Kidney tubule cell (primary cell): ENCODE data around the gene NOL4L.
A peak's percentile ranks its signal among the peaks of the same experiment; 100 is the strongest.

Source experiments
- DNase-seq: peaks from one replicate; pipeline ENCODE4 v3.0.0-alpha.2; 2018; ENCODE audit warnings: low spot score

The NOL4L gene, protein sequence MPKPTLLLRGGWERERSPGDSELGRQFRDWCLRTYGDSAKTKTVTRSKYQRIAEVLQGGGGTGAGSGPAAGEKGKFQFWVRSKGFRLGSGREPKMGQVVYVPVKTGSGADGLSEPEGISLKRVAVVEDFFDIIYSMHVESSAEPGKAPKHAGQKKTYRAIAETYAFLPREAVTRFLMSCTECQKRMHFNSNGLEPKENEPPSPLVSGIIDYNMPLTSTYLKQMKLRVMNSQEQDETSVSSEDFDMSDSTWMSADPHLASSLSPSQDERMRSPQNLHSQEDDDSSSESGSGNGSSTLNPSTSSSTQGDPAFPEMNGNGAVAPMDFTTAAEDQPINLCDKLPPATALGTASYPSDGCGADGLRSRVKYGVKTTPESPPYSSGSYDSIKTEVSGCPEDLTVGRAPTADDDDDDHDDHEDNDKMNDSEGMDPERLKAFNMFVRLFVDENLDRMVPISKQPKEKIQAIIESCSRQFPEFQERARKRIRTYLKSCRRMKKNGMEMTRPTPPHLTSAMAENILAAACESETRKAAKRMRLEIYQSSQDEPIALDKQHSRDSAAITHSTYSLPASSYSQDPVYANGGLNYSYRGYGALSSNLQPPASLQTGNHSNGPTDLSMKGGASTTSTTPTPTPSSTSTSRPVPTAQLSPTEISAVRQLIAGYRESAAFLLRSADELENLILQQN

DNA sequence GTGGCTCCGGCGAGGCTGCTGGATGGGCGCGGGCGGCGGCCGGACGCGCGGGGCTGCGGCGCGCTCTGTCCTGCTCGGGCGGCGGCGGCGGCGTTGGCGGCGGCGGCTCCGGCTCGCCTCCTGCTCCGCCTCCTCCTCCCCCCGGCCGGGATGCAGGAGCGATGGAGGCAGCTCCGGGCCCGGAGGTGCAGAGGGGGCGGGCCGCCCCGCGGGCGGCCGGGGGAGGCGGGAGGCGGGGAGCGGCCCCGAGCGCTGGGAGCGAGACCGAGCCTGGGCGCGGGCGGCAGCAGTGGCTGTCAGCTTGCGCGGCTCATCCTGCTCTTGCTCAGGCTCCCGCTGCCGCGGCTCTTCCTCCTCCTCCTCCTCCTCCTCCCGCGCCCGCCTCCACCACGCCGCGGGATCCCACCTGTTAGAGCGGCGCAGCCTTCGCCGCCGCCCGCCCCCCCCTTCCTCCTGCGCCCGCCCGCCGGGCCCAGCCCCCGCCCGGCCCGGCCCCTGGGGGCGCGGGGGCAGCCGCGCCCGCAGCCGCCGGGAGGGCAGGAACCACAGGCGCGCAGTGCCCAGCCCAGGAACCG is at the start of gene NOL4L:
TSS of gene NOL4L (minus strand) at position 323 of the 575 bp plus-strand sequence. CDS start 443 bp downstream, outside the sequence.
- peak; percentile 25 for DNase-seq

DNA sequence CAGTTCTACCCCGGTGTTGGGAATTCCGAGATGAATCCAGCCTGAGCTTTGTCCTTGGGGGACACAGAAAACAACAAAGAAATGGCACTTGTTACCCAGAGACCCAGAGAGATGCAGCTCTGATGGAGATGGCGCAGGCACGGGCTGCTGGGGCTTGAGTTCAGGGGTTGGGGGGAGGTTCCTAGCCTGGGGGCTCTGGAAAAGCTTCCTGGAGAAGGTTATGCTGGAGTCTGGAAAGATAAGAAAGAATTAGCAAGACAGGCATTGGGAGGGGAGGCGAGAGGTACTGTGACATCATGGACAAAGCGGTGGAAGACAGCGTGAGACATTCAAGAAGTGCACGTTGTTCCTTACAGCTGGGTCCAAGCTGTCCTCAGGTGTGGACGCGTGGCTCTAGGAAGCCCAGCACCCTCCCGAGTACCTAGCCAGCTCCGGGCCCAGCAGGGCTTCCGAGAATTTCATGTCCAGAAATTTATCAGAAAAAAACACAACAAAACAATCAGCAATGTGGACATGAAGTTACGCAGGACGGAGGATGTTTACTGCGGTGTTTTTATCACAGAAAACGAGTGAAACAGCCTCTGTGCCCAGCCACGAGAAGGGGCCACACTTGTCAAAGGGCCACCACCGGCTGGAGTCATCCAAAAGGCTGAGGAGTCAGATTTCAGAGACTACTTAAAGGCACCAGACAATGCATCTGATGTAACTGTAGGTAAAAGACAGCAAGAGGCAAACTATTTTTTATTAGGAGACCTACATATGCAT is 49.1 kb upstream of the NOL4L start:
- no peak for DNase-seq

DNA sequence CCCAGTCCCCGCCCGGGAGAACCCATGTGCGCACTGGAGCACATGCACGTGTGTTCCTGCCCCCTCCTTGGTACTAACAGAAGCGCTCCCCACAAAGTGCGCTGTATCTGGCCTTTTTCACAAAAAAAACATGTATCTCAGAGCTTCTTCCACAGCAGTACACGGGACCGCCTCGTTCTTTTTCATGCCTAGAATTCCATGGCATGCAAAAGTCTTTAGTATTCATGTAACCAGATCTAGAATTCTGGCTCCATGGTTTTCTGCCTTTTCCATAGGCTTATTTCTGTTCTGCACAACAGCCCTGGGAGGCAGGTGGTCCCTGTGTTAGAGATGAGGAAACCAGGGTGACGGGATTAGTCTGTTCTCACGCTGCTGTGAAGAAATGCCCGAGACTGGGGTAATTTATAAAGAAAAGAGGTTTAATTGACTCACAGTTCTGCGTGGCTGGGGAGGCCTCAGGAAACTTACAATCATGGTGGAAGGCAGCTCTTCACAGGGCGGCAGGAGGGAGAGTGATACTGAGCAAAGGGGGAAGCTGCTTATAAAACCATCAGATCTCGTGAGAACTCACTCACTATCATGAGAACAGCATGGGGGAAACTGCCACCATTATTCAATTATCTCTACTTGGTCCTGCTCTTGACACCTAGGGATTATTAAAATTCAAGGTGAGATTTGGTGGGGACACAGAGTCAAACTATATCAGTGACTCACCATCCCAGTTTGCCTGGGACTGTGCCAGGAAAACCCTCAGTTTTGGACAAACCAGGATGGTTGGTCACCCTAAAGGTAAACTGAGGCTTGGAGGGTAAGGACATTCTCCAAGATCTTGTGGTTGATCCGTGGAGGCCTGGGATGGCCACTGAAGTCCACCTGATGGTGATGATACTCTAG is 47.6 kb upstream of the NOL4L start:
- no peak for DNase-seq

DNA sequence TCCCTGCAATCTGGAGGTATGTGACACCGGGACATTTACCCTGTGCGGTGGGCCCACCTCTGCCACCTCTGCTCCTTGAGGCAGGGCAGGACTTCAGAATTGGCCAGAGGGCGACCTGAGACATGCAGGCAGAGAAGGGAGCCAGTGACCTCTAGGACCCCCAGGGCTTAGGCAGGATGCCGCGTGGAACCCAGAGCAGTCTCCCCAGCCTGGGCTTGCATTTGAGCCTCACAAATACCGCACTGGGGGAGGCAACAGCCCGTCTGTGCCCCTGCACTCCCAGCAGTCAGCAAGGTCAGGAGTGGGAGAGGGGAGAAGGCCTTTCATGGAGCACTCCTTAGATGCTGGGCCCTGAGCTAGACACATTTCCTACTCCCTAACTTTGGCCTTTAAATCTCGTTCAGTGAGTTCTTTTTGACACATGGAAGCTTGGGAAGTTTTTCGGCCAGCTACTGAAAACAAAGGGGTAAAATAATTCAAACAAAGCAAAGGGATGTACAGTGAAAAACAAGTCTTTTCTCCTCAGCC is 46.9 kb upstream of the NOL4L start:
- DNase-seq: no peak

DNA sequence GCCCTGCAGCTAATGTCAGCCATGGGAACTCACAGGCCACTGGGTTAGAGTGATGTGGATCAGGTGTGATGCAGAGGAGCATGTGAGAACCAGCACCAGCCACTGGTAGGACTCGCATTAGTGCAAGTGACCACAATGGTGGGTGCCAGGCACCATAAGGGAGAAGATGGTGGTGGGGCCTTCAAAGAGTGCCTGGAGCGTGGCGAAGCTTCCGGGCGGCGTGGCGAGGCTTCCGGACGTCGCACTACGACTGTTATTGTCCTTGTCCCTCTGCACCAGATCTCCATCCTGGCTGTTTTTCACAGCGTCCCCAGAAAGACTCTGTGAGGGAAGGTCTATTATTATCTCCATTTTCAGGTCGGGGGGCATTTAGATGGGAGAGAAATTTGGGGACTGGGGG is 44.7 kb upstream of the NOL4L start:
- no peak for DNase-seq

DNA sequence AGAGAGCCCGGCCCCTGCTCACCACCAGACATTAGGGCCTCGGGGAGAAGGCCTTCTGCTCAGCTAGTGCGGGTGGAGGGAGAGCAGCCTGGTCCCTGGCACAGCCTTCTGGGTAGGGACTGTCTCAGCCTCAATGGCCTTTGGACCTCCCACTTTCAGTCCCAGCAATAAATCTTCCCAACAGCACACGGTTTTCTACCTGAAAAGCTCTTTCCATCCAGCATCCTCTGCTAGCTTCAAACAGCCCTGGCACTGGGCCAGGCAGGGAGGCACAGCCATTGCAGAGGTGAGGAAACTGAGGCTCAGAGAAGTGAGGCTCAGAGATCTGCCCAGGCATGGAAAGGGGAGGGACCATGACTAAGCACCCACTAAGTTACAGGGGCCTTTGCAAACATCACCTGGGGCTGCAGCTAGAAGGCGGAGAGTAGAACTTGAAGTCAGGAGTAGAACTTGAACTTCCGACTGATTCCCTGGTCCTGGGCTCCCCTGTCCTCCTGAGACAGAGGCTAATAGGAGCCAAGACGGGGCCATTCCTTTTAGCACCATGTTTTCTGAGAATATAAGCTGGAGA is 43.9 kb upstream of the NOL4L start:
- no peak for DNase-seq

DNA sequence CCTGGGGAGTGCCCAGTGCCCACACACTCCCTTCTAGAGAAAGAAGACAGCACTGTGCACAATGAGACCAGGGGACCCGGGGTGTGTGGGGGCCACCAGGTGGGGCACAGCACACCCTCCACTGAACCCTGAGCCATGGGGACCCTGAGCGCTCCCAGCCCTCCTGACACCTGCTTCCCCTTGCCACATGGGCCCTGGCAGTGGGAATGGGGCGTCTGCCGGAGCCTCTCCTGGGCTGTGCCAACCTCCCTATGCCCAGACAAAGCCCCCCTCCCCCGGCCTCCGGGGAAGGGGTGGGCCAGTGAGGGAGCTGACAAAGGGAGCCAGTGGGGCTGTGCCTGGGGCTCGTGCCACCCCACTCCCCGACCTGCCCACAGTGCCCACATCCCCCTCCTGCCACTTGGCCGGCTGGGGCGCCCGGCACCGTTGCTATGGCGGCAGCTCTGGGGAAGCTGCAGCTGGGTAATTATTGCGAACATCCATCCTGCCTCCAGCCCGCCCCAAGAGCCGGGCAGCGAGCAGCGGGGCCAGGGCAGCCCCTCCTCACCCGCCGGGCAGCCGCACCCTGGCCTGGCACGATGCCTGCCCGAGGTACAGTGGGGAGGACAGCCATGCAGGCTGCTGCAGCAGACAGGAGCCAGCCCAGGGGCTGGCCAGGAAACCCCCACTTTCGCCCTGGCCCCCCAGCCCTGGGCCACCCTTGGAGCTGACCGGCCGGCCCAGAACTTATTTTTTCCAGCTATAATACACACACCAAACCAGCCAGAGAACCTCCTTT is 41.9 kb upstream of the NOL4L start:
- DNase-seq: no peak

DNA sequence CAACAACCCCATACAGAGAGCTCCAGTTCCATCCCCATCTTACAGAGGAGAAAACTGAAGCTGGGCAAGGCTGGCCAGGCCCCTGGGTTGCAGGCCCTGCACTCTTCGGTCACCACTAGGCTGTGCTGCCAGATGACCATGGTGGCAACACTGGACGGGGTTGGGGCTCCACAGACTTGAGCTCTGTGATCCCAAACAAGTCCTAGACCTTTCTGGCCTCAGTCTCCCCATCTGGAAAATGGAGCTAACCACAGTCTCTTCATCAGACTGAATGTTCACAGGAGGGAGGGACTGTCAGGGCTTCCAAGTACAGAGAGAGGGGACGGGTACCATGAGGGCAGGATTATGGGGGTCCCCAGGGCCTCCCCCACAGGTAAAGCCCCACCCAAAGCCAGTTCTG is 41.3 kb upstream of the NOL4L start:
- DNase-seq: no peak

DNA sequence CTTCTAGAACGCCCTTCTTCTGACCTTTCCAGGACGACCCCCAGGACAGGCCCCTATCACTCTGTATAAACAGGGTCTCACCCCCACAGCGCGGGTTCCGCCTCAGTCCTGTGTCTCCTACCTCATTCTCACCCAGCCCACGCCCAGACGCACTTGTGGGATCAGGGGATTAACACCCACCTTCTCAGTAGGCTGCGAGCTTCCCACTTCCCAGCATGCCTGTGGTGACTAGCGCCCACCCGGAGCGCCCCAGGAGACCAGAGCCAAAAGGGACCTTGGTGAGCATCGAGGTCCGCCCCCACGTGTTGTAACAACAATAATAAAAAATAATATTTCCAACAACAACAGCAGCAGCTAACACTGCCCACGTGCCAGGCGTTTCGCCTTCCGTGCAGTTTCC is 40.9 kb upstream of the NOL4L start:
- DNase-seq: no peak

DNA sequence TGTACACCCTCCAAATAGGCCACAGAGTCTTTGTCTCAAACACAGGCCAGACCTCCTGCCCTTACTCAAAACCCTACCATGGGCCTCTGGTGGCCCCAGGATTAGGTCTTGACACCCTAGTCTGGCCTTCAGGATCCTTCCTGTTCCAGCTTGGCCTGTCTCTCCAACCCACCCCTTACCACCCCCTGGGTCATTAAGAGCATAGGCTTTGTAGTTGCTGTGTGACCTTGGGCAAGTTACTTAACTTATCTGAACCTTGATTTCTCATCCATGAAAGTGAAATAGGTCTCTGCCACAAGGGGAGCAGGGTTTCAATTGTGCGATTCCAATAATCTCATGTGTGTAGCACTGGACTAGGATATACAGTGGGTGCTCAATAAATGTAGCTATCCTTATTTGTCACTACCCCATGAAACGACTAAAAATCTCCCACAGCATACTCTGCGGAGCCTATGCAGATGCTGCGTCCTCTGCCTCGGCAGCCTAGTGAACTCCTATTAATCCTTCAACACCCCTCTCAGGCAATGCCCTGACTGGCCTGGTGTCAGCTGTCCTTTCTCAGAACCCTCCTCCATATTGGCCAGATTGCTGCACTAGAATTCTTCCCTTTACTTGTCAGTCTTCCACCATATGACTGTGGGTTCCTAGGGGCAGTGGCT is 39.7 kb upstream of the NOL4L start:
- DNase-seq: no peak

DNA sequence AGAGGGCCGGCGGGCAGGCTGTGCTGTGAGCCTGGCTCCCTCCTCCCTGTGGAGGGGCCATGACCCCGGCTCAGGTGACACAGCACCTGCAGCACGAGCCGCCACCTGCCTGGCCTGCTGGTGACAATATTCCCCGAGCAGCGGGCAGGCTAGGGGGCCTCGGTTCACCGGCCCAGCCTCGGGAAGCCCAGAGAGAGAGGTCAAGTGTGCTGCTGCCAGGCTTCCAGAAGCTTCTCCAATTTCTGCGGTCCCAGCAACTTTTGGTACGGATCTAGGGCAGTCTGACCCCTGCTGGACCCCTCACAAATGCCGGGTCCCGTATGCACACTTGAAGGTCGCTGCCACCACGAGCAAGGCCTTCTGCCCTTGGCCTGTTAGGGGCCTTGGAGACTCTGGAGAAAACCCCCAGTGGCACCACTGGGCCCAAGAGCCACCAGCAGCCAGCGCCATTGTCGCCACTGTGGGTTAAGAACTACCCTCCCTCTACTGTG is 38.6 kb upstream of the NOL4L start:
- no peak for DNase-seq

DNA sequence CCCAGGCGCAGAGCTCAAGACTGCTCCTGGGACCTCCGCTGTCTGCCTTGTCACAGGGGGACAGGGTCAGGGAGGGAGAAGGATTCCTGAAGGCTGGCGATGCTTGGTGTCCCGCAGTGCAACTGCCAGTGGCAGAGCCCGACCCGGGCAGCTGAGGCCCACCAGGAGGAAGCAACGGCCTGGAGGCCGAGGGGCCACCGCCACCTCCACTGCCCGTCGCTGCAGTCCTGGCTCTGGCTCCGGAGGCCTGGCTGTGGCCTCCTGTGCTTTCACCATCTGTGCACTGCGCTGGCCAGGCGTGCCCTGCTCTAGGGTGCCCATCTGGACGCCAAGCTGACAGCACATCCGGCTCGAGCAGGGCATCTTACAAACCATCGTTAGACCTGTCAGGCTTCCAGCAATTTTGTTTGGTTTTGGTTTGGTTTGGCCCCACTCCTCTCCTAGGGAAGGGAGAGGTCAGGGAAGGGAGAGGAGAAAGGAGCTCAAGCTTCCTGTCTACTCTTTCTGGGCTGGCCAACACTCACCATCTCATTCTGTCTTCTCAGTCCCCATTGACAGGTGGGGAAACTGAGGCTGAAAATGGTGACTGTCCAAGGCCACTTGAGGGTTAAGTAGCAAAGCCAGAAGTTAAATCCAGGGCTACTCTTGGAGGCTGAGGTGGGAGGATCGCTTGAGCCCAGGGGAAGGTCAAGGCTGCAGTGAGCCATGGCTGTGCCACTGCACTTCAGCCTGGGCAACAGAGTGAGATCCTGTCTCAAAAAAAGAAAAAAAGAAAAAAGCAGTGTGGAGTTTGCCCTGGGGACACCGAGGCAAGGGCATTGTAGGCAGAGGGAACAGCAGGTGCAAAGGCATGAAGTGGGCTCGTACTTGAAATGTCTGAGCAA is 37.7 kb upstream of the NOL4L start:
- no peak for DNase-seq

DNA sequence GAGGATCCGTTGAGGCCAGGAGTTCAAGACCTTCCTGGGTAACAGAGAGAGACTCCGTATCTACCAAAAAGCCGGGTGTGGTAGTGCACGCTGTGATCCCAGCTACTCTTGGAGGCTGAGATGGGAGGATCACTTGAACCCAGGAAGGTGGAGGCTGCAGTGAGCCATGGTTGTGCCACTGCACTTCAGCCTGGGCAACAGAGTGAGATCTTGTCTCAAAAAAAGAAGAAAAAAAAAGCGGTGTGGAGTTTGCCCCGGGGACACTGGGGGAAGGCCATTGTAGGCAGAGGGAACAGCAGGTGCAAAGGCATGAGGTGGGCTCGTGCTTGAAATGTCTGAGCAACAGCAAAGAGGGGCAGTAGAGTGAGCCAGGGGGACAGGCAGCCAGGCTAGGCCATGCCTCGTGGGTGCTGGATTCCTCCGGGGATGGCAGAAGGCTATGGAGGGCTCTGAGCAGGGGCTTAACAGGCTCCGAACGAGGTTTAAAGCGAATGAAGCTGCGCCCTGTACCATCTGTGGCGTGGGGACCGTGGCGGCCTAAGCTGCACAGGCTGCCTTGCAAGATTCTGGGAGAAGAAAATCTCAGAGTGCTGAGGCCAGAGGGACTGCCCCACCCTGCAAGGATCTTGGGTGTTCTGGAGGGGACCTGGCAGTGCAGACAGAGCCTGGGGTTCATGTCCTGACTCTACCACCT is 36.9 kb upstream of the NOL4L start:
- no peak for DNase-seq

DNA sequence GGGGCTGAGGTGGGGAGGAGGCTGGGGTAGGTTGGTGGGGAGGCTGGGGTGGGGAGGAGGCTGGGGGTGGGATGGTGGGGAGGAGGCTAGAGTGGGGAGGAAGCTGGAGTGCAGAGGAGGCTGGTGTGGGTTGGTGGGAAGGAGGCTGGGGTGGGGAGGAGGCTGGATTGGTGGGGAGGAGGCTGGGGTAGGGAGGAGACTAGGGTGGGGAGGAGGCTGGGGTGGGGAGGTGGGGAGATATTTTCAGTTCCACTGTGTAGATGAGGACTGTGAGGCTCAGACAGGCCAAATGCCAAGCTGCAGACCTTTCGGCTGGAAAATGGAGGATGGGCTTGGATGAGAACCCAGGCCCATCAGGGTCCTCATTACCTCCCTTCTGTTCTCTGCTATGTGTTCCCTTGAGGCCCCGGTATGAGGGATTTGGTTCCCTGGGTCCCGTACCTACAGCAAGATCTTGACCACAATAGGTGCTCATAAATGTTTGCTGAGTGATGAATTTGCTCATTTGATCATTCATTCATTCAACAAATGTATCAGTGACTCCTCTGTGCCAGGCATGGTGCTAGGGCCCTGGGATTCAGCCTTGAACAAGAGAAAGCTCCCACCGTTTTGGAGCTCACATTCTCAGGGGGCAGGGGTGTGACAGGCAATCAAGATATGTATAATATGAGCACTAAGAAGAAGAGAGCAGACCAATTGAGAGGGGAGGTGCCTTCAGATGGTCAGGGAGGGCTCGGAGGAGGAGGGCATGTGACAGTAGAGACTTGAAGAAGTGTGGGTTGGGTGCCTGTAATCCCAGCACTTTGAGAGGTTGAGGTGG is 36.1 kb upstream of the NOL4L start:
- DNase-seq: no peak

DNA sequence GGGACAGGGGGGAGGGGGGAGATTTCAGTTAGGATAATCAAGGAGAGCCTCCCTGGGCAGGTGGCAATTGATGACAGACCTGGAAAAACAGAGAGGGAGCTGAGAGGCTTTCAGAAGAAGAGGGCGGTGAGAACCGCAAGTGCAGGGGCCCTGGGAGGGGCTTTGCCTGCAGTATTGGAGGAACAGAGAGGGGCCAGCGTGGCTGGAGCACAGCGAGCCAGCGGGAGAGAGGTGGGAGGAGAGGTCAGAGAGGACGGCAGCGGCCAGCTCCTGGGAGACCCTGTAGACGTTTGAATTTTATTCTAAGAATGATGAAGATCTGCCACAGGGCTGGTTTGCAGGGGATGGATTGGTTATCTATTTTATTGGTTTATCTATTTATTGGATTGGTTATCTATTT is 34.5 kb upstream of the NOL4L start:
- DNase-seq: no peak

DNA sequence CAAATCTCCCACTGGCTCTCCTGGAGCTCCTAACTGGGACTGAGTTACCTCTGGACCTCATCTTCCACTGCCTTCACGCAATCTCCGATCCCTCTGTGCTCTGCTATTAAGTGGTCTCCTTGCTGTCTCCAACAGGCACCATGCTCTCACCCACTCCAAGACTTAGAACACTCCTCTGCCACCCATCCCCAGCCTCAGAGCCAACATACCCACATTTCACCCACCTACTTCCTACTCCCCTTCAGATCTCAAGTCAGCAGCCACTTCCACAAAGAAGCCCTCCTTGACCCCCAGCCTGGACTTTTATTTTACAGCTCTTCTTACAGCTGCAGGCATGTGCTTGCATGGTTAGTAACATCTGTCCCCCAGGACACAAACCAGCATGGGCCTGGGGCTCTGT is 29.6 kb upstream of the NOL4L start:
- no peak for DNase-seq

DNA sequence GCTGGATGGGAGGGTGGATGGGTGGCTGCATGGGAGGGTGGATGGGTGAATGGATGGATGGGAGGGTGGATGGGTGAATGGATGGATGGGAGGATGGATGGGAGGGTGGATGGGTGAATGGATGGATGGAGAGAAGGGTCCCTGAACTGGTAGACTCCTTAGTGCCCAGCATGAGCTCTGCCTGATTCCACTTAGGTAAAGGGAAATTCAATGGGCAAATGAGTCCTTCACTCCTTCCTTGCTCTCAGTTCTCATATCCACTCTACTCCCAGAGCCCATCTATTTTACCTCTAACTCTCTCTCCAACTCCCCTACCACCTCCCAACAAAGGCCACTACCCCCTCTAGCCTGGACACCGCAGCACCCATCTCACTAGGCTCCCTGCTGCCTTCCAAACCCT is 29.2 kb upstream of the NOL4L start:
- DNase-seq: no peak
